NOMO-1 treated with dmso at 0.1 percent for 144 hours (cell line): ENCODE measurements around the gene NOTUM.

Source experiments
- DNase-seq: peaks from one replicate; lab custom pipeline; 2025; ENCODE audit not compliant: unreplicated experiment; lab: John Stamatoyannopoulos, UW

Gene NOTUM

DNA sequence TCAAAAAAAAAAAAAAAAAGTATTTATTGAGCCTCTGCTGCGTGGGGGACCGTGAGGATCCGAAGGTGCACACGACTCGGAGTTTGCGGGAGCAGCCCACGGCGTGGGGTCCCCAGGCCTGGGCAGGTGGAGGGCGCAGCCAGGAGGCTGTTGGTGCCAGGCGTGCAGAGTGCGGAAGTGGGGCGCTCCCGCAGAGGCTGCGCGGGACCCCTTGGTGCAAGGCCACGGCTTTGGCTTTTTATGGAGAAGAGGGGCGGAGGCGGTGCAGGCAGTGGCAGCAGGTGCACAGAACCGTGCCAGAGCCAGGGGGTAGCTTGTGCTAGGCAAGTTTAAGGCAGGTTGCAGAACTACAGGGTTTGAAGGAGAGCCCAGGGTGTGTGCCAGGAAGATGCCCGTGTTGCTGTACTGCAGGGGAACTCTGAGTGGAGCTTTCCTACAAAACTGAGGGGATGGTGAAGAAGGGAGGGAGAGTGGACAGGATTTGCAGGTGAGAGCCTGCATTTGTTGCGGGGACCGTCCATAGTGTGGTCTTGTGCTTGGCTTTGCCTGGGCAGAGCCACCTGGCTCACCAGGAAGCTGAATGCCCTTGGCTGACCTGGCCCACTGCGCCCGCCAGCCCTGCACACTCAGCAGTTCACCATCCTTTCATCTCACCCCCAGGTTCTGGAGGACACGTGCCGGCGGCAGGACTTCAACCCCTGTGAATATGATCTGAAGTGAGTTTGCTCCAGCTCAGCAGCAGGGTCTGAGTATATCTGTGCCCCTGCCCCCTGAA lies 17.7 kb upstream of the NOTUM start:
- DNase-seq: no peak

DNA sequence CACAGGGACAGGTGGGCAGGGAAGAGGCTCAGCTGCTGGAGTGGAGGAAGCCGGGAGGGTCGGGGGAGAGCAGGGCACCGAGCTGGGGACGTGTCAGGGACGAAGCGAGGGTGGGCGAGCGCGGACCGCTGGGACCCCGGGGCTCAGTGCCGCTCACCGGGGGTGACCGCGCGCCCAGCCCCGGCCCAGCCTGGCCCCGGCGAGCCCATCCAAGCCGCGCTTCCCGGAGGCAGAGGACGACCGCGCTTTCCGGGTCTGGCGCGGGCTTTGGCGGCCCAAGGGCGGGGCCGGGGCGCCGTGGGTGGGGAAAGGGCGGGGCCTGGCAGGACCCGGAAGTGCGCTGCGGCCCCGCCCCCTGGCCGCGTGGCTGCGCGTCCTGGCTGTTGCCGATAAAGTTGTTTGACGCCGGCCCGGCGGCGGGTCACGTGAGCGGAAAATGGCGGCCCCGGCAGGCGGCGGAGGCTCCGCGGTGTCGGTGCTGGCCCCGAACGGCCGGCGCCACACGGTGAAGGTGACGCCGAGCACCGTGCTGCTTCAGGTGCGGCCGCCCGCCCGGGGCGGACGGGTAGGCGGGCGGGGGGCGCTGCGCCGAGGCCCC lies 16.3 kb upstream of the NOTUM start, which contains the start of gene ASPSCR1:
ASPSCR1 (plus strand) TSS at position 419 of the 598 bp plus-strand sequence; CDS start at position 437, 18 bp downstream.
- peak; percentile 49 for DNase-seq

DNA sequence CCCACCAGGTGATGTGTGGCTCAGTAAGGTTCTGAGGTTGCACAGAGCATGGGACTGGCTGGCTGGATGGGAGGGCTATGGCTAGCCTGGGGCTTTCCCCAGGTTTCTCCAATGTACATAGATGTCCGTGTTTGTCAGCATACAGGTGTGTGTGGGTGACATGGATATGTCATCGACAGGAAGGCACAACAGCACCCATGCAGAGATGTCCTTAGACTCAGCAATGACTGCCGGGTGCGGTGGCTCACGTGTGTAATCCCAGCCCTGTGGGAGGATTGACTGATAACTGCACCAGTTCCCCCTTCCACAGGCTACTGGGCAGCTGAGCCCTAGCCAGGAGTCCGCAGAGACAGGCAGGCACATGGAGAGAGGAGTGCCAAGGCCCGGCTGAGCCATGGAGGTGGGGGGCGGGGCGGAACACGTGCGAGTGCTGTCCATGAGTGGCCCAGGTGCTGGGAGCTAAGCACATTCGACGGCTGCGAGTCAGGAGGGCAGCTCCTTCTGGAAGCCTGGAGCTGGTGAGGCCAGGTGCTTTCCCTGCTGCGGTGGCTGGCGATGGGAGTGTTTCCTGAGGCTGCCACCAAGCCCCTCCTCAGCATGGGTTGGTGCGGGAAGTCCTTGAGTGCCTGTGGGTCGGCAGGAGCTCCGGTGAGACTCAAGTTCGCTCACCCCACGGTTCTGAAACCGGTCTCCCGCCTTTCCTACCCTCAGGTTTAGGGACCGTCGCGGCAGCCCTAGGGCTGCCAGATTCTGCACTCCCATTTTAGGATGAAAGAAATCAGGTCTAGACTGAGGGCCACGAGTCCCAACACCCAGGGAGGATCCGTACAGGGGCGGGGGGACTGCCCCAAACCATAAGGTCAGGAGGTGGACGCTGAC lies 15.6 kb upstream of the NOTUM start:
- DNase-seq: no peak

DNA sequence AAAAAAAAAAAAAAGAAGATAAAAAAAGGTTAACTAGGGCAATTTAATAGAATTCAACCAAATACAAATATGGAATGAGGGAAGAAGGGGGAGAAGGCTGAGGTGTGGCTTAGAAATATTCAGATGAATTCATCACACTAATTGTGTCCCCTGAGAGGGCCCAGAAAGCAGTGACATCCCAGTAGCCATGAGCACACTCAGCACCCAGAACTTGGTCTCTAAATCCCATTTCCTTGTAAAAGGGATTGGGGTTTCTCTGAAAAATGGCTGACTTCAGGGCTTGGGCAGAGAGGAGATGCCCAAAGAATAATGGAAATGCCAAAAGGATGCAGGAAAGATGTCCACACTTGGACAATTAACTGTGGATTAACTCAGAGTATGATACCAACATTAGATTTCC lies 12.4 kb upstream of the NOTUM start:
- DNase-seq: no peak

DNA sequence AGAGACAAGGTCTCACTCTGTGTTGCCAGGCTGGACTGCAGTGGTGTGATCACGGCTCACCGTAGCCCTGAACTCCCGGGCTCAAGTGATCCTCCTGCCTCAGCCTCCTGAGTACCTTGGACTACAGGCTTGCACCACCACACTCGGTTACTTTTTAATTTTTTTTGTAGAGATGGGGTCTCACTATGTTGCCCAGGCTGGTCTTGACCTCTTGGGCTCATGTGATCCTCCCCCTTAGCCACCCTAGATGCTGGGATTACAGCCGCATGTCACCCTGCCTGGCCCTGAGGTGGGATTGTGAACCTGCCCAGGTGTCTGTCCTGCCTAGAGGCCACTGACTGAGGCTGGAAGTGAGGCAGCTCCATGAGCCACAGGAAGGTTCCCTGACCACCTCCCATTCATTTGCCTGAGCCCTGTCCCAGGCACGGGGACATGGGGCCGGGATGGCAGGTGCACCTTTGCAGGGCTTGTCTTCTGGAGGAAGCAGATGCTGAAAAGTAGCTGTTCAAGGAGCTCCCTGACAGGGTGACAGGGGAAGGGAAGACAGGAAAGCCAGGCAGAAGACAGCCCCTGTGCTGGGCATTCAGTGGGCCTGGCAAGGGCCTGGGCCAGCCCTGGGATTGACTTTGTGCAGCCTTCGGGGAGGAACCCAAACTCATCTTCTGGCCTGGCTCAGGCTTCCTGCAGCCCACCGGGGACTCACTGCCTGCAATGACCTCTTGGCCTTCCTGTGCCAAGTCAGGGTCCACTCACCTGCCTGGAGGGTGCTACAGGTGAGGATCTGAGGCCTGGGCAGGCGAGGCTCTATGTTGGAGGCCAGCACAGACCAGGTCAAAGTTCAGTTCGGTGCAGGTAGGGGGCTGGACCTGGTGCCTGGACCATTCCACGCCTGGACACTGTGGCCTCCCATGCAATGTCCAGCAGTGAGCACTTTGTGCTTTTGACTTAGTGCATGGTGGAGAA lies 8.1 kb upstream of the NOTUM start:
- DNase-seq: no peak

DNA sequence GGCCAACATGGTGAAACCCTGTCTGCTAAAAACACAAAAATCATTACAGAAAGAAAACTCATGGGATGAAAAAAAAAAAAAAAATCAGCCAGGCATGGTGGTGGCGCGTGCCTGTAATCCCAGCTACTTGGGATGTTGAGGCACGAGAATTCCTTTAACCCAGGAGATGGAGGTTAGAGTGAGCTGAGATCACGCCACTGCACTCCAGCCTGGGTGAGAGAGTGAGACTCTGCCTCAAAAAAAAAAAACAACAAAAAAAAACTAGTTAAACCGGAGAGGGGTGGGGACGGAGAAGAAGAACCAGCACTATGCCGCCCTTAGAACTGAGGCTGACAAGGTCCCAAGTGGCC lies 7.4 kb upstream of the NOTUM start:
- no peak for DNase-seq

DNA sequence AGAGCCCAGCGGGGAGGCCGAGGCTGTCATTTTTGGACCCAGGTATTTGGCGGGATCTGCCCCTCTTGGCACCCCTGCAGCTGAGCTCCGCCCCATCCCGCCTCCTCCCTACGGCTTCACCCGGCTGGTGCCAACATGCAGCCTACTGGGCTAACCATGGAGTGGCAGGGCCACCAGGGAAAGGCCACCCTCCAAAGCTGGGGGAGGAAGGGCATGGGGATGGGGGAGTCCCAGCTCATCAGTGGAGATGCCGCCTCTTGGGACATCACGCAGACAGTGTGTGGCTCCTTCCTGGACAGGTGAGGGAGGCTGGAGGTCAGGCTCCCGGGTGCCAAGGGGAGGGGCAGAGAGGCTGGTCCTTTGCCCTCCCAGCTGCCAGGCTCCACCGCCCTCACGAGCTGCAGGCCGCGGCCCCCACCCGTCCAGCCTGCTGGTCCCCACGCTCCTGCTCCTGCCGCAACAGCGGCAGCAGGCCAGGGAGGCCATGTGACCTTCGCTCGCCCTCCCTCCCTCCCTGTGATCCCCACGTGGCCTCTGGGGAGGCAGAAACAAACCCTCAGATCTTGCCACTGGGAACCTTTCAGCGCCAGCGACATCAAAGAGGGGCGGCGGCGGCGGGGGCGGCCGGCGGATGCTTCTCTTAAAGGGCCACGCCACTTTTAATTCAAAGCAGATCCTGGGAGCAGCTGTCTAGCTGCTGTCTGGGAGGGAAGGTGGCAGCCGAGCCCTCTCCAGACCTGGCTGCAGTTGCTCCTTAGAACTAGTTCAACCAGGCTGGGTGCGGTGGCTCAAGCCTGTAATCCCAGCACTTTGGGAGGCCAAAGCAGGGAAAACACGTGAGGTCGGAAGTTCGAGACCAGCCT lies 6.8 kb upstream of the NOTUM start:
- DNase-seq: peak; percentile 83

DNA sequence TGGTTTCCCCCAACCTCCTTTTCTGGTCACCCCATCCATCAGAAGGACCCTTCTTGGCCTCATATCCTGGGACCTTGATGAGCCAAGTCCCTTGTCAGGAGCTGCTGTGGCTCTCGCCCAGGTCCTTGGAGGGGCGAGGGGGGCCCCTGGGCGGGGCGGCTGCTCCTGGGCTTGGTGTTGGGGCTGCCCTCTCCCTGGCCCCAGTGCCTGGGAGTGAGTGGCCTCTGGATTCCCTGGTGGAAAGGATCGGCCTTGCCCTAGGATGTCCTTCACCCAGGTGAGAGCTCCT lies 6.2 kb upstream of the NOTUM start:
- no peak for DNase-seq

DNA sequence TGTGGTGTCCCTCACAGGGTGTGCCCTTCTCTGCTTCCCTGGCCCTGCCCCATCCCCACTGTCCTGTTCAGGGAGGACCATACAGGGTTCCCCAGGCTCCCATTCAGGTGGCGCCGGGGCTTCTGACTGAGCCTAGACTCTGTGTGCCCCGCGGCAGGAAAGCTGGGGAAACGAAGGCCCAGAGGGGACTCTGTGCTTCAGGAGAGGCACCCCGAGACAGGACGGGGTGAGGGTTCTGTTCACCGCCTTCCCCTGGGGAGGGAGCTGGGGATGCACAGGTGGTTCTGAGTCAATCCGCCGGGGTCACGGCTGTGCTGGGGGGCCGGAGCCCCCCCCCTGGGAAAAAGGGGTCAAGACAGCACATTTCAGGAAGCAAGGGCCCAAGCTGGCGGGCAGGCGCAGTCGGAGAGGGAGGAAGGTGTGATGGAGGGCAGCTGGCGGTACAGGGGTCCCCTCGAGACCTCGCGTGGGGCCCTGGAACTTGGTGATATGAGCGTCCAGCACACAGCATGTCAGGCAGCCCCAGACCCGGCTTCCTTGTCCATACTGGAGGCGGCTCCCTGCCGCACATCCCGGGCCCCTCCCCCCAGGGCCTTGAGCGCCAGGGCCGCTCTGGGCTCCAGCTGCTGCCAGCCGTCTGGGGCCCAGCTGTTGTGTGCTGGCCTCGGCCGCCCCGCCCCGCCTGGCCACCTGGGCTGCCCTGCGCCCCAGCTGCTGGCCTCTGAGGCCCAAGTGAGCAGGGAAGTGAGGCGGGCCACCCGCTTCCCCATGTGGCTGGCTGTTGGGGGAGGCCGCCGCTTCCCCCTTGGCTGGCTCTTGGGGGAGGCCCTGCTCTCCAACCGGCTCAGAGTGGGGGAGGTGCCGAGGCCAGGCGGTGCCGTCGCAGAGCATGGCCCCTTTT lies 5.6 kb upstream of the NOTUM start:
- DNase-seq: peak; percentile 75

DNA sequence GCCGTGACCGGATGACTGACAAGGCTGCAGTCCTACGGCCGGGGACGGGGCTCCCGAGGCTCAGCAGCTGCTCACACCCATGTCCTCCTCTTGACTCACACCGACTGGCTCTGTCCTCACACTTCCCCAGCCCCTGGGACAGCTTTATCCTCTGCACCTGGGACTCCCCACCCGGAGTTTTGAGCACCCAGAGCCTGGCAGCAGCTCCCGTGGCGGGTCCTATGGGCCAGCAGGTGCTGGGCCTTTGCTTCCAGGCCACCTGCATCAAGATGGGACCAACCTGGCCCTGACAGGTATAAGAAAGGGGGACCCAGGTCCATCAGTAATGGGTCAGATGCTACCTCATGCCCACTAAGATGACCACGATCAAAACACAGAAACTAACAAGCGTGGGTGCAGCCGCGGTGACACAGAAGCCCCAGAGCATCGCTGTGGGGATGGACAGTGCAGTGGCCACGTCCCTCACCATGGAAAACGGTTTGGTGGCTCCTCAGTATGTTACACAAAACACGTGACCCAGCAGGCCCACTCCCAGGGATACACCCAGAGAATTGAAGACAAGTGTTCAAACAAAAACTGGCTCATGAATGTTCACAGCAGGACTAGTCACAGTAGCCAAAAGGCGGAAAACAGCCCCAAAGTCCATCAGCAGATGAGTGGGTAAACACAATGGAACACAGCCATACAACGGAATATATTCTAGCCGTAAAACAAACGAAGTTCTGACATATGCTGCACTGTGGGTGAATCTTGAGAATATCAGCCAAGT lies 3.3 kb upstream of the NOTUM start:
- DNase-seq: no peak

DNA sequence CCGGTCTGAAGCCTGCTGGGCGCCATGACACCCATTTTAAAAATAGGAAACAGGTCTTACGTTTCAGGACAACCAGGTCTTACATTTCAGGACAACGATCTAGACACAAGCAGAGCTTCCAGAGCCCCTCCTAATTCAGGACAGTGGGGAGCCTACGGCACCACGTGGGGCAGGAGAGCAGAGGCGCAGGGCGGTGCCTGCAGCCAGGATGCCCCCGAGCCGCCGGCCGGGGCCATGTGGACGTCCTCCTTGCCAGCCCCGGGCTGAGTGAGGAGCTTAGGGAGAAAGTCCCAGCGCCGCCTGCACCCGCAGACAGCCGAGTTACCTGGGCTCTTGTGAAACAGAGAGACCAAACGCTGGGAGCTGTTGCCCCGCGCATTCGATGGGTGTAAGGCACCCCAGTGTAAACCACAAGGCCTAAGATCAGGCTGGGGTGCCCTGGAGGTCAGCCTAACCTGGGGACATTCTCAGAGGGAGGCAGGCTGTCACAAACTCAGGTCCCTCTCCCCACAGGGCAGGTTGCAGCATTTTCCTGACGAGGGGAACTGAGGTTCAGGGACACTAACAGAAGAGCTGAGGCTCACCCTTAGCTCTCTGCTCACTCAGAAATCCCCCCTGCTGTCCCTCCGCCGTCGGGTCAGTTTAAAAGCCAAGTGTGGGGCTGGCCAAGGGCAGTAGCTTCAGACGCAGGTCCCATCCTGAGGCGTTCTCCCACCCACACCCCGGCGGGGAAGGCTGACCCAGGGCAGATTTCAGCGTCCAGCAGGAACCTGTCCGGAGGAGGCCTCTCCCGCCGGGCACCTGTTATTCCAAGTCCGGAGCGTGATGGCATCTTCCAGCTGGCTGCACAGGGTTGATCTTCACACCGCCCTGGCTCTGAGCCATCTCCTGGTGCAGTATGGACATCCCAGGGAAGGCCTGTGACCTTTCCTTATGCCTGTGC lies 1.8 kb upstream of the NOTUM start:
- no peak for DNase-seq

DNA sequence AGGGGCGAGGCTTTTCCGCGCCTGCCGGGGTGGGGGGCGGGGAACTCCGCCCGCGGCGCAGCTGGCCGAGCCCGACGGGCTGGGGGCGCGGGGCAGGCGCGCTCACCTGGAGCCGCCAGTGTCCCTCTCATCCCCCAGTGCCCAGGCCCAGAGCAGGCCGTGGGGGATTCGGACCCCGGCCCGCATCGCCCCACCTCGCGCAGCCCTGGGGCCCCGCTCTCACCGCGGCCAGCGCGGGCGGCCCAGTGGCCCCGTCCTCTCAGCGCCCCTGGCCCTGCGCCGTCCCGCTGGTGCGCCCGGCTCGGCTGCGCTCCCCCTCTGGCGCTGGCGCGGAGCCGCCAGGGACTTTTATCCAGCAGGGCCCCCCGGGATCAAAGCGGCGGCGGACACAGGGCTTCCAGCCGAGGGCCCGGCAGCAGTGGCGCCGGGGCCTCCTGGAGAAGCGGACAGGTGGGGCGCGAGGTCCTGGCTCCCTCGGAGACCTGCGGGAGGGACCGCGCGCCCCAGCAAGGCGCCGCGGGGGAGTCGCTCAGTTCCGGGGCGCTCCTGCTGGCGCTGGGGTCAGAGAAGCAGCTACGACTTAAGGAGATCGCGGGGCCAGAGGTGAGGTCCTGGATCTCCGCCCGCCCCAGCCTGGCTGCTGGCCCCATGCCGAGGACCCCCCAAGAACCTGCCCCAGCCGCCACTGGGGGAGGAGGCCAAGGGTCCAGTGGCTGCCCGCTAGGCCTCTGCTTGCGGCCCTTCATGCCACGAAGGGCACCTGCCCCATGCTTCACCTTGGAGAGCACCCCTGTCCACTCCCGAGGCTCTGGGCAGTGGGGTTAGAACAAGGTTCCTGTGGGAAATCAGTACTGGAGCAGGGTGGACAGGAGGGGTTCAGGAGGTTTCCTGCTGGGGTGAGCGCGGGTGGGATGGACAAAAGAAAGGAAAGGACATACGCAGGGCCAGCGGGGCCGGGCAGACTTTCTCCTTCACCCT lies 823 bp upstream of the NOTUM start:
- no peak for DNase-seq

DNA sequence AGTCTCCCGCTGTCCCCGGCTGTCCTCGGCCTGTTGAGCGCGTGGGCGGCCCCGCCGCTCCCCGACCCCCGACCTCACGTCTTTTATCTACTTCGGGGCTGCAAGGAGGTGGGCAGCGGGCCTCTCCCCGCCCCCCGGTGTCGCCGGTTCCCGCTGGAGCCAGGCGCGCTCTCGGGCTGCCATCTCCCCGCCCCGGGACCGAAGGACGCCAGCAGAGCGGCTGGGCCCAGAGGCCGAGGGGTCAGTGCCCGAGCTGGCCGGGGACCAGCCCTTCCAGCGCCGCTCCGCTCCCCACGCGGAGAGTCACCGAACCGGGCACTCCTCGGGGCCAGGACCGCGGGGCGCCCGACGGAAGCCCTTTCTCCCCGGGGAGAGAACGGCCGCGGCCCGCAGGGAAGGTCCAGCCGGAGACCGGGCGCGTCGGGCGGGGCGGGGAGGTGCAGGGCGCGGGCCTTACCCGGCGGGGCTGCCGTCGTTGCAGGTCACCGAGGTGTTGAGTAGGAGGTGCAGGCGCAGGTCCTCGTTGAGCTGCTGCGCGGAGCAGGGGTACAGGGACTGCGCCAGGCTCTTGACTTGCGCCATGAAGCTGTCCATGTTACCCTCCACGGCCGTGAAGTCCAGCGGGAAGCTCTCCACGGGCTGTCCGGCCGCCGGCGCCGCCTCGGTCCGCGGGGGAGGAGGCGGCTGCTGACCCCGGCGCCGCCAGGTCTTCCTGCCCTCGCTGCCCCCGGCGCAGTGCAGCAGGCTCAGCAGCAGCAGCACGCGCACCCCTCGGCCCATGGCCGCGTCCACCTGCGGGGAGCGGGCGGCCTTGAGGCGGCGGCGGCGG lies 643 bp downstream of the NOTUM start:
- no peak for DNase-seq

DNA sequence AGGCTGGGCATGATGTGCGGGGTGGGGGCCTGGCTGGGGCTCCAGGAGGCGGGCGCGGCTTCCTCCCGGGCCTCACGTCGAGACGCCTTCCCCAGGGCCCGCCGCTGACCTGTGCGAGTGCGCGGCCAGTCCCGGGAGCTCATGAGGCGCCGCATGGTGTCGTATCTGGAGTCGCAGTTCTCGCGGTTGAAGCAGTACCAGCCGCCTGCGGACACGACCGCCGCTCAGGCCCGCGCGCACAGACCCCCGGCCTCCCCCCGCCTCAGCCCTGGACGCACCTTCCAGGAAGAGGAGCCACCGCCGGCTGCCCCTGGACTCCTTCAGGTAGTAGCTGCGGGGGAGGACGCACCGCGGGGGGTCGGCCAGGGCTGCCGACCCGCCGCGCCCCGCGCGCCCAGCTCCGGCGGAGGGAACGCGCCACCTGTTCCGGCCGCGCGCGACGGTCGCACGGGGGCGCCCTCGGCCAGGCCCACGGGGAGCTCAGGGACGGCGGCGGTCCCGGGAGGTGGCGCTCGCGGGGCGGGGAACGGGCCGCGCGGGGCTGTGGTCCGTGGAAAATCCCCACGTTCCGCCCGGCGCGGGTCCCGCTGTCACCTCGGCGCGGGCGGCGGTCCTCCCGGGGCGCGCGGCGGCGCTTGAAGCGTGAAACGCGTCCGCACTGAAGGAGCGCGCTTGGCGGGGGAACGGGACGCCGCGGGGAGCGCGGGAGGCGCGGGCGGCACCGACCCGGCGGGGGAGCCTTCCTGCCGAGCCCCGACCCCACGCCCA lies 1.4 kb downstream of the NOTUM start:
- peak; percentile 51 for DNase-seq
